ENCODE data around the gene MYO3B.
"Not testable (repeated sequence)": the region's sequence is repeated elsewhere in the genome, so short reads cannot be mapped to it uniquely, and the experiment has no call there.

The MYO3B gene

GRCh38 chr2:170544817-170545216, 366.9 kb downstream of the MYO3B start:
- no peak overlapping the region for H3K9ac ChIP-seq (ENCODE audit: low read length)

GRCh38 chr2:170548304-170548703, 370.4 kb downstream of the MYO3B start:
- Histone ChIP-seq H3K79me2 (ENCODE audit: low read length) (no peaks in the 10 kb centered on the region), H2AFZ (ENCODE audit: low read length) (no peak overlapping the region), H3K27ac (ENCODE audit: low read length) (no peak overlapping the region), H3K4me3 (ENCODE audit: low read length) (no peak overlapping the region), H3F3A (ENCODE audit: insufficient read depth, low read length) (no peaks in the 10 kb centered on the region), H4K20me1 (ENCODE audit: insufficient read depth, low read length) (no peaks in the 10 kb centered on the region), H3K4me2 (ENCODE audit: low read depth, low read length) (no peak overlapping the region), H3K9me3 (replicated peaks; ENCODE audit: insufficient read depth, low read length) (no peaks in the 10 kb centered on the region), H3K9me2 (replicated peaks; ENCODE audit: insufficient read depth, low read length) (no peaks in the 10 kb centered on the region), H3K4me1 (ENCODE audit: low read length) (no peaks in the 10 kb centered on the region), H3K27me3 (replicated peaks; ENCODE audit: insufficient read depth, low read length) (no peaks in the 10 kb centered on the region), H3K9ac (ENCODE audit: low read length) (no peak overlapping the region), H3K36me3 (replicated peaks; ENCODE audit: insufficient read depth, low read length) (no peaks in the 10 kb centered on the region)
- no peak for TF ChIP-seq CTCF (IDR thresholded peaks at IDR 0.05; ENCODE audit: low read length)
- no peak for TF ChIP-seq EZH2 (optimal IDR thresholded peaks at IDR 0.05; ENCODE audit: low read depth, low read length)
- no peak for TF ChIP-seq EZH2phosphoT487 (IDR thresholded peaks at IDR 0.05; ENCODE audit: low read length)
- DNase-seq = no peak

More at GRCh38 chr2:170544817-170545216, 366.9 kb downstream of the MYO3B start:
- Histone ChIP-seq H2AFZ (ENCODE audit: low read length) (no peak overlapping the region), H3K4me3 (ENCODE audit: low read length) (no peak overlapping the region), H3K79me2 (ENCODE audit: low read length) (no peaks in the 10 kb centered on the region), H3K27ac (ENCODE audit: low read length) (no peak overlapping the region), H3F3A (ENCODE audit: insufficient read depth, low read length) (no peaks in the 10 kb centered on the region), H4K20me1 (ENCODE audit: insufficient read depth, low read length) (no peaks in the 10 kb centered on the region), H3K9me2 (replicated peaks; ENCODE audit: insufficient read depth, low read length) (no peaks in the 10 kb centered on the region), H3K4me1 (ENCODE audit: low read length) (no peaks in the 10 kb centered on the region), H3K36me3 (replicated peaks; ENCODE audit: insufficient read depth, low read length) (no peaks in the 10 kb centered on the region), H3K9me3 (replicated peaks; ENCODE audit: insufficient read depth, low read length) (no peaks in the 10 kb centered on the region), H3K27me3 (replicated peaks; ENCODE audit: insufficient read depth, low read length) (no peaks in the 10 kb centered on the region), H3K4me2 (ENCODE audit: low read depth, low read length) (no peak overlapping the region)
- TF ChIP-seq EZH2 (optimal IDR thresholded peaks at IDR 0.05; ENCODE audit: low read depth, low read length) = no peak
- no peak for TF ChIP-seq CTCF (IDR thresholded peaks at IDR 0.05; ENCODE audit: low read length)
- TF ChIP-seq EZH2phosphoT487 (IDR thresholded peaks at IDR 0.05; ENCODE audit: low read length) = no peak
- DNase-seq = no peak

GRCh38 chr2:170550501-170550900, 372.6 kb downstream of the MYO3B start:
- Histone ChIP-seq H3K36me3 (replicated peaks; ENCODE audit: insufficient read depth, low read length) (no peaks in the 10 kb centered on the region), H4K20me1 (ENCODE audit: insufficient read depth, low read length) (no peaks in the 10 kb centered on the region), H3K4me1 (ENCODE audit: low read length) (no peaks in the 10 kb centered on the region), H3K9me2 (replicated peaks; ENCODE audit: insufficient read depth, low read length) (no peaks in the 10 kb centered on the region), H3K9ac (ENCODE audit: low read length) (no peak overlapping the region), H3K27ac (ENCODE audit: low read length) (no peak overlapping the region), H3K4me3 (ENCODE audit: low read length) (no peak overlapping the region), H3K4me2 (ENCODE audit: low read depth, low read length) (no peak overlapping the region), H3F3A (ENCODE audit: insufficient read depth, low read length) (no peaks in the 10 kb centered on the region), H3K9me3 (replicated peaks; ENCODE audit: insufficient read depth, low read length) (no peaks in the 10 kb centered on the region), H2AFZ (ENCODE audit: low read length) (no peak overlapping the region), H3K79me2 (ENCODE audit: low read length) (no peaks in the 10 kb centered on the region), H3K27me3 (replicated peaks; ENCODE audit: insufficient read depth, low read length) (no peaks in the 10 kb centered on the region)
- TF ChIP-seq EZH2 (optimal IDR thresholded peaks at IDR 0.05; ENCODE audit: low read depth, low read length) = no peak
- TF ChIP-seq CTCF (IDR thresholded peaks at IDR 0.05; ENCODE audit: low read length) = no peak
- no peak for TF ChIP-seq EZH2phosphoT487 (IDR thresholded peaks at IDR 0.05; ENCODE audit: low read length)
- no peak for DNase-seq

- not testable (repeated sequence) for DNase-seq; H3K27ac ChIP-seq (ENCODE audit: low read length); H4K20me1 ChIP-seq (ENCODE audit: insufficient read depth, low read length); H3K9ac ChIP-seq (ENCODE audit: low read length); H3F3A ChIP-seq (ENCODE audit: insufficient read depth, low read length); H3K4me2 ChIP-seq (ENCODE audit: low read depth, low read length); H2AFZ ChIP-seq (ENCODE audit: low read length); H3K9me2 ChIP-seq (replicated peaks; ENCODE audit: insufficient read depth, low read length); H3K79me2 ChIP-seq (ENCODE audit: low read length); H3K4me3 ChIP-seq (ENCODE audit: low read length); H3K36me3 ChIP-seq (replicated peaks; ENCODE audit: insufficient read depth, low read length); H3K9me3 ChIP-seq (replicated peaks; ENCODE audit: insufficient read depth, low read length); H3K27me3 ChIP-seq (replicated peaks; ENCODE audit: insufficient read depth, low read length); H3K4me1 ChIP-seq (ENCODE audit: low read length)
These were observed 374.0 kb downstream of the MYO3B start for GRCh38 chr2:170551899-170552298.
